ENCODE data around the gene PACS1.

The PACS1 gene

GRCh38 chr11:66290330-66290621 lies 220.2 kb downstream of the PACS1 start:
- no peak for DNase-seq (ENCODE audit: low spot score)
- ChIA-PET CTCF (interaction anchor here (1.0 kb wide), 1 partner anchor 99 kb away, joined by 5 read pairs; no protein-coding TSS in a partner anchor), POLR2A (ENCODE audit: low non-redundant PET) (no interaction called here)
- no peak for TF ChIP-seq CTCF (conservative IDR thresholded peaks at IDR 0.05; ENCODE audit: low read depth)
- peak overlapping the region; percentile 90 for H3K27ac ChIP-seq

GRCh38 chr11:66291303-66291705 lies 221.2 kb downstream of the PACS1 start:
- no peak overlapping the region for H3K27ac ChIP-seq
- DNase-seq (ENCODE audit: low spot score) = no peak
- POLR2A ChIA-PET (ENCODE audit: low non-redundant PET) = interaction anchor here (0.5 to 0.6 kb wide), 3 partner anchors 236 to 1210 kb away, joined by 3 to 6 read pairs (median 5); no protein-coding TSS in a partner anchor
- TF ChIP-seq CTCF (conservative IDR thresholded peaks at IDR 0.05; ENCODE audit: low read depth) = no peak
- CTCF ChIA-PET = interaction anchor here (0.6 to 1.0 kb wide), 2 partner anchors 9 to 32 kb away, joined by 3 to 5 read pairs; no protein-coding TSS in a partner anchor

- ChIA-PET CTCF (interaction anchor here (0.6 kb wide), 1 partner anchor 32 kb away, joined by 3 read pairs; no protein-coding TSS in a partner anchor), POLR2A (ENCODE audit: low non-redundant PET) (interaction anchor here (0.5 to 0.6 kb wide), 3 partner anchors 236 to 1209 kb away, joined by 3 to 6 read pairs (median 5); no protein-coding TSS in a partner anchor)
- TF ChIP-seq CTCF (conservative IDR thresholded peaks at IDR 0.05; ENCODE audit: low read depth) = no peak
- no peak for DNase-seq (ENCODE audit: low spot score)
- H3K27ac ChIP-seq = no peak within 1 kb of the TSS
Observed at GRCh38 chr11:66291706-66292542, 221.9 kb downstream of the PACS1 start, which contains the start of gene TMEM151A. TSS of gene TMEM151A (plus strand) at chr11:66291894. CDS start at chr11:66292014, 120 bp downstream.

GRCh38 chr11:66292543-66293332 lies 222.7 kb downstream of the PACS1 start:
- DNase-seq (ENCODE audit: low spot score) = no peak
- no peak for TF ChIP-seq CTCF (conservative IDR thresholded peaks at IDR 0.05; ENCODE audit: low read depth)
- no peak overlapping the region for H3K27ac ChIP-seq
- POLR2A ChIA-PET (ENCODE audit: low non-redundant PET) = no interaction called here
- CTCF ChIA-PET = no interaction called here

- CTCF ChIA-PET = interaction anchor here (2.6 kb wide), 1 partner anchor 11 kb away, joined by 6 read pairs; no protein-coding TSS in a partner anchor
- no peak for DNase-seq (ENCODE audit: low spot score)
Observed at GRCh38 chr11:66293352-66293751, 223.3 kb downstream of the PACS1 start.

More at GRCh38 chr11:66293352-66293751, 223.3 kb downstream of the PACS1 start:
- POLR2A ChIA-PET (ENCODE audit: low non-redundant PET) = no interaction called here
- no peak overlapping the region for H3K27ac ChIP-seq
- TF ChIP-seq CTCF (conservative IDR thresholded peaks at IDR 0.05; ENCODE audit: low read depth) = no peak
